Activated CD4-positive, CD25-positive, alpha-beta regulatory T cell treated with anti-CD3 and anti-CD28 coated beads, Interleukin-2, amount 50 U/mL, for 16 hours (primary cell): ENCODE results near the gene IL15RA.
"Not testable (repeated sequence)": the region's sequence is repeated elsewhere in the genome, so short reads cannot be mapped to it uniquely, and the experiment has no call there.

Source experiments
- DNase-seq: peaks from one replicate; pipeline ENCODE4 v3.0.0-alpha.2; 2020; ENCODE audit warnings: low read depth, low spot score

The IL15RA gene

GRCh38 chr10:5951721-5952407, 25.5 kb downstream of the IL15RA start:
- no peak for DNase-seq

GRCh38 chr10:5951167-5951711, 26.1 kb downstream of the IL15RA start:
- DNase-seq: no peak

GRCh38 chr10:5949009-5949759, 28.2 kb downstream of the IL15RA start:
- DNase-seq: no peak

GRCh38 chr10:5948208-5948585, 29.1 kb downstream of the IL15RA start:
- no peak for DNase-seq

GRCh38 chr10:5947471-5948207, 29.7 kb downstream of the IL15RA start:
- DNase-seq: no peak

- DNase-seq: no peak
Observed at GRCh38 chr10:5946786-5947185, 30.6 kb downstream of the IL15RA start.

GRCh38 chr10:5946419-5946775, 30.9 kb downstream of the IL15RA start:
- DNase-seq: not testable (repeated sequence)

- no peak for DNase-seq
Observed at GRCh38 chr10:5945561-5946418, 31.6 kb downstream of the IL15RA start.

- DNase-seq: no peak
Observed at GRCh38 chr10:5945190-5945509, 32.2 kb downstream of the IL15RA start.

- DNase-seq: no peak
Observed at GRCh38 chr10:5944389-5945189, 32.8 kb downstream of the IL15RA start.

- no peak for DNase-seq
Observed at GRCh38 chr10:5943536-5943935, 33.8 kb downstream of the IL15RA start.

GRCh38 chr10:5942474-5942873, 34.9 kb downstream of the IL15RA start:
- no peak for DNase-seq

GRCh38 chr10:5942001-5942400, 35.3 kb downstream of the IL15RA start:
- no peak for DNase-seq

GRCh38 chr10:5941579-5941978, 35.8 kb downstream of the IL15RA start:
- DNase-seq: no peak

- no peak for DNase-seq
Observed at GRCh38 chr10:5940807-5941218, 36.5 kb downstream of the IL15RA start.

GRCh38 chr10:5938291-5938690, 39.1 kb downstream of the IL15RA start:
- no peak for DNase-seq

GRCh38 chr10:5937016-5937415, 40.3 kb downstream of the IL15RA start:
- DNase-seq: no peak

GRCh38 chr10:5935628-5936027, 41.7 kb downstream of the IL15RA start:
- DNase-seq: no peak

- no peak for DNase-seq
Observed at GRCh38 chr10:5933909-5934546, 43.3 kb downstream of the IL15RA start.

GRCh38 chr10:5932345-5932744, 45.0 kb downstream of the IL15RA start:
- no peak for DNase-seq
